Mesendoderm (in vitro differentiated cells): ENCODE results near the gene TBX1.
"Not testable (repeated sequence)": the region's sequence is repeated elsewhere in the genome, so short reads cannot be mapped to it uniquely, and the experiment has no call there.

ENCODE experiments used
- DNase-seq: peaks from one replicate; pipeline ENCODE4 v3.0.0; 2013
- H2AK5ac ChIP-seq: 2 replicates; pipeline ENCODE4 v1.6.1; 2013; ENCODE audit warnings: low read length, inconsistent platforms
- H2BK120ac ChIP-seq: 2 replicates; pipeline ENCODE4 v1.6.1; 2013; ENCODE audit warnings: low read depth, mild to moderate bottlenecking, low read length, moderate library complexity, mixed read lengths
- H2BK15ac ChIP-seq: replicated peaks from 2 replicates; pipeline ENCODE4 v1.6.1; 2013; ENCODE audit warnings: low read depth, mild to moderate bottlenecking, moderate library complexity
- H2BK5ac ChIP-seq: 2 replicates; pipeline ENCODE4 v1.6.1; 2013; ENCODE audit warnings: low read length, inconsistent platforms
- H3K18ac ChIP-seq: 2 replicates; pipeline ENCODE4 v1.6.1; 2013; ENCODE audit warnings: mild to moderate bottlenecking, low read length, mixed read lengths
- H3K23ac ChIP-seq: one replicate; pipeline ENCODE4 v1.6.1; 2013; ENCODE audit warnings: low read length
- H3K27ac ChIP-seq: 2 replicates; pipeline ENCODE4 v1.5.1; 2013; ENCODE audit warnings: low read depth, mild to moderate bottlenecking, inconsistent platforms, low read length, moderate library complexity
- H3K27me3 ChIP-seq: 2 replicates; pipeline ENCODE4 v1.6.1; 2013; ENCODE audit warnings: low read length, control low read depth, mild to moderate bottlenecking, inconsistent platforms; ENCODE audit not compliant: insufficient read depth, poor library complexity
- H3K36me3 ChIP-seq: 2 replicates; pipeline ENCODE4 v1.6.1; 2013; ENCODE audit warnings: low read length, inconsistent platforms; ENCODE audit not compliant: control insufficient read depth, insufficient read depth
- H3K4ac ChIP-seq: one replicate; pipeline ENCODE4 v1.6.1; 2013; ENCODE audit warnings: low read depth, mild to moderate bottlenecking, low read length, moderate library complexity
- H3K4me1 ChIP-seq: 2 replicates; pipeline ENCODE4 v1.6.1; 2013; ENCODE audit warnings: low read depth, low read length, inconsistent platforms; ENCODE audit not compliant: control insufficient read depth
- H3K4me2 ChIP-seq: 2 replicates; pipeline ENCODE4 v1.6.1; 2013; ENCODE audit warnings: low read length
- H3K4me3 ChIP-seq: 2 replicates; pipeline ENCODE4 v1.5.1; 2013; ENCODE audit warnings: mild to moderate bottlenecking, low read length
- H3K56ac ChIP-seq: one replicate; pipeline ENCODE4 v1.6.1; 2013; ENCODE audit warnings: low read length
- H3K79me1 ChIP-seq: 2 replicates; pipeline ENCODE4 v1.6.1; 2013; ENCODE audit warnings: low read length, inconsistent platforms
- H3K79me2 ChIP-seq: 2 replicates; pipeline ENCODE4 v1.6.1; 2013; ENCODE audit warnings: mild to moderate bottlenecking, low read length; ENCODE audit not compliant: control insufficient read depth, insufficient read depth
- H3K9ac ChIP-seq: 2 replicates; pipeline ENCODE4 v1.6.1; 2013; ENCODE audit warnings: low read length, inconsistent platforms
- H4K5ac ChIP-seq: one replicate; pipeline ENCODE4 v1.6.1; 2013; ENCODE audit warnings: low read length
- H4K8ac ChIP-seq: one replicate; pipeline ENCODE4 v1.6.1; 2013; ENCODE audit warnings: low read depth, mild to moderate bottlenecking, control low read depth, low read length, moderate library complexity
- WGBS: extraction: QIAGEN DNeasy Blood & Tissue Kit; methylation state at CpG from one replicate; pipeline ENCODE4 v1.1.7; 2013; ENCODE audit warnings: low lambda C conversion rate, missing lambda C conversion rate; ENCODE audit not compliant: insufficient coverage; ENCODE audit errors: extremely low coverage; 5-methylcytosine and 5-hydroxymethylcytosine counted together

The TBX1 gene

GRCh38 chr22:19726064-19726788 lies 34.4 kb upstream of the TBX1 start:
- not testable (repeated sequence) for H3K4me2 ChIP-seq, H3K36me3 ChIP-seq, H2BK120ac ChIP-seq, H3K4me1 ChIP-seq, H3K79me1 ChIP-seq, H3K4ac ChIP-seq, H3K23ac ChIP-seq, DNase-seq, H4K5ac ChIP-seq, H3K18ac ChIP-seq, H3K79me2 ChIP-seq, H4K8ac ChIP-seq, H3K4me3 ChIP-seq, H3K9ac ChIP-seq, H3K56ac ChIP-seq, H3K27ac ChIP-seq, H2BK15ac ChIP-seq, H2BK5ac ChIP-seq, H2AK5ac ChIP-seq
- peaks cover 19% of the 10 kb centered on the region for H3K27me3 ChIP-seq
- WGBS: no CpG with 5 or more reads among the region's 96 CpGs

- peaks cover 14% of the 10 kb centered on the region for H3K27me3 ChIP-seq
- no peak overlapping the region for H2AK5ac ChIP-seq
- no peaks in the 10 kb centered on the region for H3K36me3 ChIP-seq
- H3K4me1 ChIP-seq: peaks cover 4% of the 10 kb centered on the region
- H3K79me1 ChIP-seq: no peaks in the 10 kb centered on the region
- no peak overlapping the region for H4K8ac ChIP-seq
- H2BK15ac ChIP-seq: no peak overlapping the region
- H2BK120ac ChIP-seq: no peak overlapping the region
- no CpG with 5 or more reads among the region's 61 CpGs for WGBS
- no peak overlapping the region for H3K23ac ChIP-seq
- no peak overlapping the region for H3K56ac ChIP-seq
- H2BK5ac ChIP-seq: no peak overlapping the region
- H3K79me2 ChIP-seq: no peaks in the 10 kb centered on the region
- no peak overlapping the region for H3K9ac ChIP-seq
- H4K5ac ChIP-seq: no peak overlapping the region
- no peak overlapping the region for H3K18ac ChIP-seq
- no peak overlapping the region for H3K4ac ChIP-seq
- no peak for DNase-seq
- no peak overlapping the region for H3K27ac ChIP-seq
- H3K4me2 ChIP-seq: no peak overlapping the region
- H3K4me3 ChIP-seq: no peak overlapping the region
These were observed 33.0 kb upstream of the TBX1 start for GRCh38 chr22:19727310-19728150.

- H2AK5ac ChIP-seq: no peak overlapping the region
- no peak overlapping the region for H3K27ac ChIP-seq
- no peak overlapping the region for H2BK5ac ChIP-seq
- no peaks in the 10 kb centered on the region for H3K79me1 ChIP-seq
- H3K27me3 ChIP-seq: peaks cover 10% of the 10 kb centered on the region
- H3K4me1 ChIP-seq: no peaks in the 10 kb centered on the region
- H2BK120ac ChIP-seq: no peak overlapping the region
- H4K5ac ChIP-seq: no peak overlapping the region
- H3K4me2 ChIP-seq: no peak overlapping the region
- H3K23ac ChIP-seq: no peak overlapping the region
- H3K9ac ChIP-seq: no peak overlapping the region
- H3K4me3 ChIP-seq: no peak overlapping the region
- DNase-seq: no peak
- H3K18ac ChIP-seq: no peak overlapping the region
- no peak overlapping the region for H3K4ac ChIP-seq
- no peaks in the 10 kb centered on the region for H3K36me3 ChIP-seq
- WGBS: no CpG with 5 or more reads among the region's 6 CpGs
- H3K56ac ChIP-seq: no peak overlapping the region
- no peak overlapping the region for H2BK15ac ChIP-seq
- no peaks in the 10 kb centered on the region for H3K79me2 ChIP-seq
- no peak overlapping the region for H4K8ac ChIP-seq
These were observed 32.3 kb upstream of the TBX1 start for GRCh38 chr22:19728271-19728670.

GRCh38 chr22:19728836-19729235 lies 31.7 kb upstream of the TBX1 start:
- no peak overlapping the region for H3K9ac ChIP-seq
- H4K5ac ChIP-seq: no peak overlapping the region
- no peak for DNase-seq
- H3K56ac ChIP-seq: no peak overlapping the region
- no peak overlapping the region for H2BK120ac ChIP-seq
- H3K4me2 ChIP-seq: no peak overlapping the region
- no peak overlapping the region for H3K23ac ChIP-seq
- no peak overlapping the region for H3K4ac ChIP-seq
- no peak overlapping the region for H3K18ac ChIP-seq
- H3K4me1 ChIP-seq: no peaks in the 10 kb centered on the region
- no peak overlapping the region for H3K4me3 ChIP-seq
- WGBS: no CpG with 5 or more reads among the region's 10 CpGs
- H3K79me1 ChIP-seq: no peaks in the 10 kb centered on the region
- H2BK15ac ChIP-seq: no peak overlapping the region
- H2AK5ac ChIP-seq: no peak overlapping the region
- H3K27ac ChIP-seq: no peak overlapping the region
- H2BK5ac ChIP-seq: no peak overlapping the region
- H3K27me3 ChIP-seq: peaks cover 10% of the 10 kb centered on the region
- no peak overlapping the region for H4K8ac ChIP-seq
- H3K79me2 ChIP-seq: no peaks in the 10 kb centered on the region
- no peaks in the 10 kb centered on the region for H3K36me3 ChIP-seq

- WGBS: no CpG with 5 or more reads among the region's 9 CpGs
- Histone ChIP-seq H3K23ac (no peak overlapping the region), H4K5ac (no peak overlapping the region), H3K27ac (no peak overlapping the region), H3K9ac (no peak overlapping the region), H3K79me2 (no peaks in the 10 kb centered on the region), H3K79me1 (no peaks in the 10 kb centered on the region), H2BK15ac (no peak overlapping the region), H3K36me3 (no peaks in the 10 kb centered on the region), H2BK5ac (no peak overlapping the region), H3K4ac (no peak overlapping the region), H2BK120ac (no peak overlapping the region), H3K4me3 (no peak overlapping the region), H3K56ac (no peak overlapping the region), H3K4me2 (no peak overlapping the region), H3K18ac (no peak overlapping the region), H3K27me3 (peaks cover 9% of the 10 kb centered on the region), H2AK5ac (no peak overlapping the region), H4K8ac (no peak overlapping the region), H3K4me1 (no peaks in the 10 kb centered on the region)
- DNase-seq: no peak
These were observed 31.1 kb upstream of the TBX1 start for GRCh38 chr22:19729507-19729906.
